Suppressor macrophage (primary cell): ENCODE data around the gene AGTR1.

Experiments
- DNase-seq, 4 experiments: peaks; one replicate each; pipeline ENCODE4 v3.0.0-alpha.2; 2020 to 2022
- total RNA-seq, 17 experiments: gene quantifications; one replicate each; lab custom pipeline; 2026; ENCODE audit warnings: mixed read lengths in 6 of 17, inconsistent platforms in 3 of 17; lab: John Stamatoyannopoulos, UW

The AGTR1 gene
- total RNA-seq, result 0 to 1.2 (median 0) reads per million in 17 experiments

GRCh38 chr3:148697306-148698189 lies at the start of gene AGTR1:
Gene AGTR1 (plus strand): TSS chr3:148697903. CDS start chr3:148741036, 43,133 bp downstream.
- peak in 2 of 4 experiments; percentile 3 to 23 for DNase-seq

GRCh38 chr3:148648685-148649352 lies 48.9 kb upstream of the AGTR1 start:
- no peak for DNase-seq

- no peak for DNase-seq
Observed at GRCh38 chr3:148651549-148651948, 46.2 kb upstream of the AGTR1 start.

GRCh38 chr3:148654433-148654832 lies 43.3 kb upstream of the AGTR1 start:
- no peak for DNase-seq

- DNase-seq, result no peak
Observed at GRCh38 chr3:148657470-148657869, 40.2 kb upstream of the AGTR1 start.

- DNase-seq, result no peak
Observed at GRCh38 chr3:148659512-148659911, 38.2 kb upstream of the AGTR1 start.

- no peak for DNase-seq
Observed at GRCh38 chr3:148680289-148680688, 17.4 kb upstream of the AGTR1 start.

GRCh38 chr3:148681080-148681479 lies 16.6 kb upstream of the AGTR1 start:
- DNase-seq, result no peak

- no peak for DNase-seq
Observed at GRCh38 chr3:148682997-148683396, 14.7 kb upstream of the AGTR1 start.

- no peak for DNase-seq
Observed at GRCh38 chr3:148694116-148694515, 3.6 kb upstream of the AGTR1 start.

GRCh38 chr3:148698190-148698810 lies 597 bp downstream of the AGTR1 start:
- no peak for DNase-seq

GRCh38 chr3:148705314-148705713 lies 7.6 kb downstream of the AGTR1 start:
- DNase-seq, result no peak

- DNase-seq, result peak in 1 of 4 experiments; percentile 4
Observed at GRCh38 chr3:148707601-148708380, 10.1 kb downstream of the AGTR1 start.

- no peak for DNase-seq
Observed at GRCh38 chr3:148708409-148708808, 10.7 kb downstream of the AGTR1 start.

- DNase-seq, result no peak
Observed at GRCh38 chr3:148709560-148710253, 12.0 kb downstream of the AGTR1 start.

- no peak for DNase-seq
Observed at GRCh38 chr3:148710665-148711064, 13.0 kb downstream of the AGTR1 start.

- DNase-seq, result no peak
Observed at GRCh38 chr3:148711981-148712666, 14.4 kb downstream of the AGTR1 start.

GRCh38 chr3:148714521-148714920 lies 16.8 kb downstream of the AGTR1 start:
- DNase-seq, result no peak

- no peak for DNase-seq
Observed at GRCh38 chr3:148716657-148717056, 19.0 kb downstream of the AGTR1 start.

GRCh38 chr3:148717885-148718561 lies 20.3 kb downstream of the AGTR1 start:
- no peak for DNase-seq
